ENCODE results near the gene LINGO3.
"Not testable (repeated sequence)": the region's sequence is repeated elsewhere in the genome, so short reads cannot be mapped to it uniquely, and the experiment has no call there.

LINGO3 gene

DNA sequence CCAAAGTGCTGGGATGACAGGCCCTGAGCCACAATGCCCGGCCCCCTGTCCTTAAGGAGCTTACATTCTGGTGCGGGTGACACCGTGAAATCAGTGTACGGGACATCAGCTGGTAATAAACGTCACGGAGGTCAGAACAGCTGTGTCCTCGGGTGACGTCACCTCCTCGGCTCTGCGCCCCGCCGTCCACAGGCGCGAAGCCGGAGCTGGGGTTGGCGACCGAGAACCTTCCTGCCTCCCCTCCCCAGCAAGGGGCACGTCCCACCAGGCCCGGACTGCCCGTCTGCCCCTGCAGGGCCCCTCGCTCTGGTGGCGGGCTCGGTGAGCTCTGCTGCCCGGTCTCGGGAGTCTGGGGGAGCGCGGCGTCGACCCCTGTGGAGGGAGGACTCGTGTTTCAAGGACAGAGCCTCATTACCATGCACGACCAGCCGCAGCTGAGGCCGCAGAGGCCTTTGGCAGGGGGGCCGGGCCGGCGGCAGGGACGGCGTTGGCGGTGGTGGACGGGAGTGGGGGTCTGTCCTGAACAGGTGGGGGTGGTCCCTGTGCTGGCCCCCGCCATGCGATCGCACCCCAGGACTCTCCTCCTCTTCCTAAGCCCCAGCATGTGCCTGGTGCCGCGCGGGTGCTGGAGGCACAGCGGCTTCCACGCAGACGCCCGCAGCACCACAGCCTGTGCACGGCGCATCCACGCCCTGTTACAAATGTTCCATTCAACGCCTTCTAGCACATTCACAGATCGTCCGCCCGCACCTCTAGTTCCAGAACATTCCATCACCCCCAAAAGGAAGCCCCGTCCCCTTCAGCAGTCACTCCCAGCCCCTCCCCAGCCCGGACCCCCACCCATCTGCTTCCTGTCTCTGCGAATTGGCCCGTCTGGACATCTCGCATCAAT, 5.4 kb downstream of the LINGO3 start:
- DNase-seq: no peak

- DNase-seq: no peak
Observed at GRCh38 chr19:2300533-2300932, 7.4 kb downstream of the LINGO3 start.

DNA sequence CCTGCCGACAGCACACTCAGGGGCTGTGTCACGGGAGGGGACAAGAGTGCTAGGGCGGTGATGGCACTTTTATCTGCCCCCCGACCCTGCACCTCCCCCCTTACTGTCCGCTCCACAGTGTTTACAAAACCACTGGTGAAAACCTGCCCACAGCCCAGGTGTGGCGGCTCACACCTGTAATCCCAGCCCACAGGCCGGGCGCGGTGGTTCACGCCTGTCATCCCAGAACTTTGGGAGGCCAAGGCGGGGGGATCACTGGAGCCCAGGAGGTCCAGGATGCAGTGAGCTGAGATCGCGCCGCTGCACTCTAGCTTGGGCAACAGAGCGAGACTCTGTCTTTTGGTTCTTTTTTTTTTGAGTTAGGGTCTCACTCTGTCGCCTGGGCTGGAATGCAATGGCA, 11.8 kb downstream of the LINGO3 start:
- no peak for DNase-seq

DNA sequence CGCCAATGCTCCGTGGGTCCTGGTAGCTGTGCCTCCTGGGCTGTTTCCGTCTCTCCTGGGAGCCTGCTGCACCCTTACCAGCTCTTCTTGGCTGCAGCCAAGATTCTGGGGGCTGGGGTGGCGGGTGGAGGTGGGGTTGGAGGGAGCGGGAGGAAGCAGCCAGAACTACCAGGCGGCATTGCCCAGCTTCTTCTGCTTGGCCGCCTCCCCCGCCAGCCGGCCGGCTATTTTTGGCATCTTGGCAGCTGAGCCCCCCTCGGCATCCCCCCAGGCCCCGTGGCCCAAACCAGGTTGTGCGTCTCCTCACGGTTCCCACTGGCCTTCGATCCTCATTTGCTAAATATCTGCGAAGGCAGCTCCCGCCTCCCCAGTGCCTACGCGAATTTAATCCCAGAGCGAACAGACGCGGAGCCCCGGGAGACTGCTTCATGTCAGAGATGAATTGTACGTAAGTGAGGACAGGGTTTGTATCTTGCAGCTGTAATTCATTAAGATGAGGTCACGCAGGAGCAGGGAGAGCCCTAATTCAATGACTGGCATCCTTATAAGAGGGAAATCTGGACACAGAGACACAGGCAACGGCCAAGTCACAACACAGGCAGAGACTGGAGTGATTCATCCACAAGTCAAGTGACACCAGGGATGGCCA, 13.1 kb downstream of the LINGO3 start:
- no peak for DNase-seq

DNA sequence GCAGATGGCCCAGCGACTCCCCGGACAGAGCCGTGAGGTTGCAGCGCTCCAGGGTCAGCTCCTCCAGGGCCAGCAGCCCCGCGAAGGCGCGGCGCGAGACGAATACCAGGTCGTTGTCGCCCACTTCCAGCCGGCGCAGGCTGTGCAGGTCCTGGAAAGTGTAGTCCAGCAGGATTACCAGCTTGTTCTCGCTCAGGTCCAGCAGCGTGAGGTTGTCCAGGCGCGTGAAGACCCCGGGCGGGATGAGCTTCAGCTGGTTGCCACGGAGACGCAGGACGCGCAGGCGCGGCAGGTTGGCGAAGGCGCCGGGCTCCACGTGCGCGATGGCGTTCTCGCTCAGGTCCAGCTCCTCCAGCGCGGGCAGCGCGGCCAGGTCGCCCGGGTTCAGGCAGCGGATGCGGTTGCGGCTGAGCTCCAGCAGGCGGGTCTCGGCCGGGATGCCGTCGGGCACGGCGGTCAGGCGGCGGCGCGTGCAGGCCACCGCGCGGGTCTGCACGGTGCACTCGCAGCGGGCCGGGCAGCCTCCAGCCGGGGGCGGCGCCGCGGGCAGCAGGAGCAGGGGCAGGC, 16.7 kb downstream of the LINGO3 start:
- no peak for DNase-seq

- DNase-seq: no peak
Observed at GRCh38 chr19:2290441-2291184, 17.3 kb downstream of the LINGO3 start.

DNA sequence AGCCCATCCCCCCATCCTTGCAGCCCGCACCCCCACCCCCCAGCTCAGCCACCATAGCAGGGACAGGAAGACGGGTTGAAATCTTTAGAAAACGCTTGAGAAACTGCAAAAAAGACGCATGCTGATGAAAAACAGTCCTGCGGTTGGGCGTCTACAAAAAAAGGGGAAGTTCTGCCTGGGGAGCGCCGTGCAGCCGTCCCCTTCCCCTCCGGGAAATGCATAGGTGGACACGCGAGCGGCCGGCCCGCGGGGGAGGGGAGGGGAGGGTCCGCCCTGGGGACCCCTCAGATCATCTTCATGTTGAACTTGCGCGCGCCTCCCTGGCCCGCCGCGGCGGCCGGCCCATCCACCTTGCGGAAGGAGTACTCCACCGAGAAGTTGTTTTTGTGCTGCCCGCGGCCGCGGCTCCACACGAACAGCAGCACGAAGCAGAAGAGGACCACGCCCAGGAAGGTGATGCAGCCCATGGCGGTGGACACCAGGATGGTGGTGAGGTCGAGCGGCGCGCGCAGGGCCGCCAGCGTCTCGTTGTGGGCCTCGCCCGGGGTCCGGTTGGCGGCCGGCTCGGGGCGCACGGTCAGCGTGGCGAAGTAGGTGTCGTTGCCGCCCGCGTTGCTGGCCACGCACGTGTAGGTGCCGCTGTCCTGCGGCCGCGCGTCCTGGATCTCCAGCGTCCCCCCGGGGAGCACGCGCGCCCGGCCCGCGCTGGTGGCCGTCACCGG, 18.1 kb downstream of the LINGO3 start:
- peak; percentile 37 for DNase-seq

DNA sequence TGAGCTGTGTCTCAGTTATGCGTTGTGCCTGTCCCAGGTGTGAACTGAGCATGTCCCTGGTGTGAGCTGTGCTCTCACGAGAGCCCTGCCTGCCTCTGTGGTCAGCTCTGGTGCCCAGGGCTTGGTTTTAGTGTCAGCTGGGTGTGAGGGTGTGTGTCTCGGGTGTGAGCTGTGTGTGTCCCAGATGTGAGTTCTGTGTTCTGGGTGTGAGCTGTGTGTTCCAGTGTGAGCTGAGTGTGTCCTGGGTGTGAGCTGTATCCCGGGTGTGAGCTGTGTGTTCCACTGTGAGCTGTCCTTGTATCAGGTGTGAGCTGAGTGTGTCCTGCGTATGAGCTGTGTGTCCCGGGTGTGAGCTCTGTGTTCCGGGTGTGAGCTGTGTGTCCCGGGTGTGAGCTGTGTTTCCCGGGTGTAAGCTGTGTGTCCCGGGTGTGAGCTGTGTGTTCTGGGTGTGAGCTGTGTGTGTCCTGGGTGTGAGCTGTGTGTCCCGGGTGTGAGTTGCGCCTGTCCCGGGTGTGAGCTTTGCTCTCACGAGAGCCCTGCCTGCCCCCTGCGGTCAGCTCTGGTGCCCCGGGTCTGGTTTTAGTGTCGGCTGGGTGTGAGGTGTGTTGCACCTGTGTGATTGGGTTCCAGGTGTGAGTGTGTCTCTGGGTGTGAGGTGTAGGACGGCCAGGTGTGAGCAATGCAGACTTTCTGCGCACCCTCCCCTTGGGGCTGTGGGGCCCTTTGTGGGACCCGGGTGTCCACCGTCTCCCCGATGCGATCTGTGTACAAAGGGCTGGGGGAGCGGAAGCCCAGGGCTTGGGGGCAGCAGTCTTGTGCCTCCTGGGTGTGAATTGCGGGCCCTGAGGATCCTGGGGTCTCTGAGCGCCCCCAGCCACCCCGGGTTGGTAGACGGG, 18.9 kb downstream of the LINGO3 start:
- no peak for DNase-seq

DNA sequence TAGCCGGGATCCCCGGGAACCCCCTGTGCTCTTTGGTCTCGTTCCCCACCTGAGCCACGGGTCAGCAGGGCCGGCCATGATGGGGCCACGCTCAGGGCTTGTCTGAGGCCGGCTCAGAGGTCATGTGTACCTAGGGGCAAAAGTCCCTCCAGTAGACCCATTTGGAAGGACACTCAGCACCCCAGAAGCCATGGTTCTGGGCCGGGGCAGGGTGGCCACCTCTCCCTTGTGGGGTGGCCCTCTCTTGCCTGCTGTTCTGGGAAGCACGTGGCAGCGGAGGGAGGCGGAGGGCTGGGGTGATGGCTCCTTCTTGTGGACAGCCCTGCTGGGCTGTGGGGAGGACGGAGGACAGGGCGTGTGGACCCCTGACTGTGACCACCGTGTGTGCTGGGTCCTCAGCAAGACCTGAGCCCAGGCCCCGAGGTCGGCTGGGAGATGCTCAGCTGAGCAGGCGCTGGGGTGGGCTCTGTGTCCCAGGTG, 19.6 kb downstream of the LINGO3 start:
- no peak for DNase-seq

GRCh38 chr19:2287585-2288337, 20.2 kb downstream of the LINGO3 start:
- no peak for DNase-seq

GRCh38 chr19:2286402-2287140, 21.4 kb downstream of the LINGO3 start:
- no peak for DNase-seq

DNA sequence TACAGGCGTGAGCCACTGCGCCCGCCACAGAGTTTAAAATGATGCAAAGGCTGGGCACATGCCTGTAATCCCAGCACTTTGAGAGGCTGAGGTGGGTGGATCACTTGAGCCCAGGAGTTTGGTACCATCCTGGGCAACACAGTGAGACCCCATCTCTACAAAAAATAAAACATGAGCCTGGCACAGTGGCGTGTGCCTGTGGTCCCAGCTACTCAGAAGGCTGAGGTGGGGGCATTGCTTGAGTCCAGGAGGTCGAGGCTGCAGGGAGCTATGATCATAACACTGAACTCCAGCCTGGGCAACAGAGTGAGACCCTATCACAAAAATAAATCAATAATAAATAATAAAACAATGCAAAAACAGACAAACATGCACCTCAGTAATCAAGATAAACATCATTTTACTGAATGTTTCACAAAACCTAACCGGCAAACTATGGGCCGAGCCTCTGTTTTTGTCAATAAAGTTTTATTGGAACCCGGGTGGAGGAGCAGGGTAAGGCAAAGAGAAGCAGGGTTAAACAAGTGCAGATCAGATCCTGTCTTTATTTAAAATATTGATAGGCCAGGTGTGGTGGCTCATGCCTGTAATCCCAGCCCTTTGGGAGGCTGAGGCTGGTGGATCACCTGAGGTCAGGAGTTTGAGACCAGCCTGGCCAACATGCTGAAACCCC, 24.0 kb downstream of the LINGO3 start:
- DNase-seq: no peak

GRCh38 chr19:2282862-2283237, 25.1 kb downstream of the LINGO3 start:
- DNase-seq: no peak

DNA sequence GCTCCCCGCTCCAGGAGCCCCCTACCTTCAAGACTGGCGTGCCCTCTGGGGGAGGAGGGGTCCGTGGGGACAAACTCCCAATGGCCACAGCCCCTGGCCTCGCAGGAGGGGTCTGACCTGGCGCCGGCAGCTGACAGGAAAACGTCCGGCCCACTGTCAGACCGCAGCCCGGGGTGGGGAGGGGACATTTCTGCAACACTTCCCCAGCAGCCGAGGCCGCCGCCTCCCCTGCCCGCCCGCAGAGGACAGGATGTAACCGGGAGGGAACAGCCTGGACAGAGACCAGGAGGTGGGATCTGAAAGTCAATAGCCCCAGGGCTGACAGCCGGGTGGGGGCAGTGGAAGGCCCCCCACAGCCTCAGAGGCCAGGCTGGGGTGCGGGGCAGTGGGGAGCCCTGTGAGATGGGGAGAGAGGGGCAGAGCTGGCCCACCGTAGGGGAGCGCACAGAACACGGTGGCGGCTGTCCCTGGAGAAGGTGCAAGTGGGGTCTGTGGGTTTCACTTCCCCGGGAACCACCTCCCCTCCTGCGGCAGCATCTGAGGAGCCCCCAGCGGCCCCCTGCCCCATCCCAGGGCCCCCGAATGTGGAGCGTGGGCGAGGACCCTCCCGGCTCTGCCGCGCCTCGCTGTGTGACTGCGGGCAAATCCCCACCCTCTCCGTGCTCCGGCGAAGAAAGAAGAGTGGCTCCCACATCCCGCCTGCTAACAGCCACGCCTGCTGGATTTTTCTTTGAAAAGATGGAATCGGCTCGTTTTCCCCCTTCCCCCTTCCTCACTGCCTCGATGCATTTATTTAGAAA, 25.7 kb downstream of the LINGO3 start, which contains the start of gene PEAK3:
Gene PEAK3, minus strand, starts transcription at position 114 of the 800 bp plus-strand sequence. CDS start 1,244 bp downstream, outside the sequence.
- DNase-seq: no peak

GRCh38 chr19:2281265-2282061, 26.5 kb downstream of the LINGO3 start:
- not testable (repeated sequence) for DNase-seq

GRCh38 chr19:2280633-2281264, 27.2 kb downstream of the LINGO3 start:
- DNase-seq: no peak
